ENCODE data around the gene DDHD1.
"Not testable (repeated sequence)": the region's sequence is repeated elsewhere in the genome, so short reads cannot be mapped to it uniquely, and the experiment has no call there.

Gene DDHD1

GRCh38 chr14:53140585-53140984 lies 12.5 kb downstream of the DDHD1 start:
- no peak for DNase-seq (ENCODE audit: low read depth)
- H3K4me3 ChIP-seq (ENCODE audit: low read length), result no peak overlapping the region
- TF ChIP-seq CTCF (conservative IDR thresholded peaks at IDR 0.05; ENCODE audit: low read depth, low read length), result no peak

- TF ChIP-seq CTCF (conservative IDR thresholded peaks at IDR 0.05; ENCODE audit: low read depth, low read length), result no peak
- DNase-seq (ENCODE audit: low read depth), result no peak
- no peak overlapping the region for H3K4me3 ChIP-seq (ENCODE audit: low read length)
These were observed 15.4 kb downstream of the DDHD1 start for GRCh38 chr14:53137568-53138203.

GRCh38 chr14:53130491-53130890 lies 22.6 kb downstream of the DDHD1 start:
- DNase-seq (ENCODE audit: low read depth); H3K4me3 ChIP-seq (ENCODE audit: low read length): not testable (repeated sequence)

GRCh38 chr14:53128303-53129028 lies 24.7 kb downstream of the DDHD1 start:
- H3K4me3 ChIP-seq (ENCODE audit: low read length), result no peak overlapping the region
- no peak for DNase-seq (ENCODE audit: low read depth)
- TF ChIP-seq CTCF (conservative IDR thresholded peaks at IDR 0.05; ENCODE audit: low read depth, low read length), result no peak

GRCh38 chr14:53127832-53128231 lies 25.3 kb downstream of the DDHD1 start:
- DNase-seq (ENCODE audit: low read depth), result no peak
- TF ChIP-seq CTCF (conservative IDR thresholded peaks at IDR 0.05; ENCODE audit: low read depth, low read length), result no peak
- no peak overlapping the region for H3K4me3 ChIP-seq (ENCODE audit: low read length)

- no peak for TF ChIP-seq CTCF (conservative IDR thresholded peaks at IDR 0.05; ENCODE audit: low read depth, low read length)
- no peak for DNase-seq (ENCODE audit: low read depth)
- no peak overlapping the region for H3K4me3 ChIP-seq (ENCODE audit: low read length)
These were observed 26.0 kb downstream of the DDHD1 start for GRCh38 chr14:53127151-53127550.

GRCh38 chr14:53126731-53127130 lies 26.4 kb downstream of the DDHD1 start:
- no peak overlapping the region for H3K4me3 ChIP-seq (ENCODE audit: low read length)
- no peak for DNase-seq (ENCODE audit: low read depth)

More at GRCh38 chr14:53126731-53127130, 26.4 kb downstream of the DDHD1 start:
- TF ChIP-seq CTCF (conservative IDR thresholded peaks at IDR 0.05; ENCODE audit: low read depth, low read length), result no peak

Data from retinal pigment epithelial cell (primary cell).